Neural progenitor cell (in vitro differentiated cells): ENCODE data around the gene CFAP57. TPM values are rescaled to one million over a fixed set of nuclear protein-coding genes. Genes with fewer than 3 reads are reported as not detected.

ENCODE experiments used
- DNase-seq: peaks from one replicate; pipeline ENCODE4 v3.0.0-alpha.2; 2016; ENCODE audit warnings: low spot score
- H2AFZ ChIP-seq: fragments of 200-600 bp; sonication (generic); replicated peaks from 2 replicates; pipeline ENCODE4 v1.6.1; 2016; ENCODE audit warnings: antibody characterized with exemption
- H3F3A ChIP-seq: fragments of 200-600 bp; sonication (generic); 2 replicates; pipeline ENCODE4 v1.6.1; 2016; ENCODE audit warnings: antibody characterized with exemption, low read depth
- H3K27ac ChIP-seq: fragments of 200-600 bp; sonication (generic); 2 replicates; pipeline ENCODE4 v1.5.1; 2016; ENCODE audit warnings: mild to moderate bottlenecking
- H3K27me3 ChIP-seq: fragments of 200-600 bp; sonication (generic); 2 replicates; pipeline ENCODE4 v1.6.1; 2016; ENCODE audit warnings: mild to moderate bottlenecking, moderate library complexity
- H3K36me3 ChIP-seq: fragments of 200-600 bp; sonication (generic); 2 replicates; pipeline ENCODE4 v1.5.1; 2016
- H3K4me1 ChIP-seq: fragments of 200-600 bp; sonication (generic); 2 replicates; pipeline ENCODE4 v1.6.1; 2016; ENCODE audit warnings: mixed run types
- H3K4me2 ChIP-seq: fragments of 200-600 bp; sonication (generic); 2 replicates; pipeline ENCODE4 v1.6.1; 2016
- H3K4me3 ChIP-seq: fragments of 200-600 bp; sonication (generic); 2 replicates; pipeline ENCODE4 v1.5.1; 2016
- H3K79me2 ChIP-seq: fragments of 200-600 bp; sonication (generic); 2 replicates; pipeline ENCODE4 v1.6.1; 2016; ENCODE audit warnings: low read depth
- H3K9ac ChIP-seq: fragments of 200-600 bp; sonication (generic); 2 replicates; pipeline ENCODE4 v1.6.1; 2016
- H3K9me3 ChIP-seq: fragments of 200-600 bp; sonication (generic); 2 replicates; pipeline ENCODE4 v1.5.1; 2016; ENCODE audit warnings: low read depth
- H4K20me1 ChIP-seq: fragments of 200-600 bp; sonication (generic); 2 replicates; pipeline ENCODE4 v1.6.1; 2016; ENCODE audit warnings: low read depth
- H3K27ac Mint-ChIP-seq: 3 replicates; pipeline ENCODE4 v1.8.0; 2021; ENCODE audit warnings: mixed read lengths
- H3K27me3 Mint-ChIP-seq: 2 replicates; pipeline ENCODE4 v1.8.0; 2022; ENCODE audit warnings: low read depth, mild to moderate bottlenecking, inconsistent platforms, moderate library complexity, mixed read lengths; ENCODE audit not compliant: insufficient read depth
- H3K36me3 Mint-ChIP-seq: 3 replicates; pipeline ENCODE4 v1.8.0; 2021; ENCODE audit warnings: mixed read lengths
- H3K4me1 Mint-ChIP-seq: 3 replicates; pipeline ENCODE4 v1.8.0; 2021; ENCODE audit warnings: mixed read lengths
- H3K4me3 Mint-ChIP-seq: 3 replicates; pipeline ENCODE4 v1.8.0; 2021; ENCODE audit warnings: mild to moderate bottlenecking, moderate library complexity, mixed read lengths
- H3K9me3 Mint-ChIP-seq: 3 replicates; pipeline ENCODE4 v1.8.0; 2020; ENCODE audit warnings: mixed read lengths
- EZH2 ChIP-seq: fragments of 200-600 bp; sonication (generic); IDR thresholded peaks from 2 replicates; pipeline ENCODE4 v1.6.1; 2017; ENCODE audit warnings: antibody characterized with exemption, mild to moderate bottlenecking, moderate library complexity
- EZH2phosphoT487 ChIP-seq: fragments of 200-600 bp; sonication (generic); IDR thresholded peaks from 2 replicates; pipeline ENCODE4 v1.6.1; 2017; ENCODE audit warnings: antibody characterized with exemption
- total RNA-seq: library from RNA; depleted of rRNA; stranded (reverse); fragments of >200 nt; gene quantifications from 2 replicates; pipeline ENCODE4 v1.2.3, GENCODE V29; 2015; ENCODE audit warnings: low replicate concordance
- TF ChIP-seq, protein P1 (sequence below): fragments of 200-600 bp; sonication (generic); IDR thresholded peaks from 2 replicates; pipeline ENCODE4 v1.5.1; 2017; ENCODE audit warnings: antibody characterized with exemption, mild to moderate bottlenecking

The CFAP57 gene
- total RNA-seq, 1 donor from 2014 or later: 0.97 TPM

DNA sequence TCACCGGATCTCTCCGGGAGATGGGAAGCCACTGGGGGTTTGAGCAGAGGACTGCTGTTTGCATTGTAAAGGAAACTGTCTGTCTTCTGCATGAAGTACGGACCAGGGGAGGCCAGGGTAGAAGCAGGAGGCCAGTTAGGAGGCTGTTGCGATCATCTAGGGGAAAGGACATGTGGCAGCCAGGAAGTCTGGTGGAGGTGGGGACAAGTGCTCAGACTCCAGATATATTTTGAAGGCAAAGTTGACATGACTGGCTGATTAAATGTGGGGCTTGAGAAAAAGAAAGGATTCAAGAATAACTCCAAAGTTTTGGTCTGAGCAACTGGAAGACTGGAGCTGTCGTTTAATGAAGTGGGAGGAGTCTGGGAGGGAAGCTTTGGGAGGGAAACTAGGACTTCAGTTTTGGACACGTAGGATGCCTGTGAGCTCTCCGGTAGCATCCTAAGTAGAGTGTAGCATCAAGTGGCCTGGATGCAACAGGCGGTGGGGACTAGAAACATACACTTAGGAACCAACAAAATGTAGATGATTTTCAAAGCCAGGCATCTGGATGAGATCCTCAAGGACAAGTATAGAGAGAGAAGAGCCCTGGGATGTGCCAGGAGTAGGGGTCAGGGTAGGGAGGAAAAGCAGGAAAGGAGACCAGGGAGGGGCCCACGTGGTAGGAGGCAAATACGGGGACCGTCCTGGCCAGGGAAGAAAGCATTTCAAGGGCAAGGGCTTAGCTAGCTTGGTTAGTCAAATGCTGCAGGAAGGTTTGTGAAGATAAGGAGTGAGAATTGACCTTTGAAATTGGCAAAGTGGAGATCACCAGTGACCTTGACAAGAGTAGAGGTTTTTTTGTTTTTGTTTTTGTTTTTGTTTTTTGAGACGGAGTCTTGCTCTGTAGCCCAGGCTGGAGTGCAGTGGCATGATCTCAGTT, 116.9 kb downstream of the CFAP57 start:
- Mint-ChIP-seq H3K4me1 (peaks cover 6% of the 10 kb centered on the region), H3K27me3 (peaks cover 4% of the 10 kb centered on the region), H3K27ac (no peak overlapping the region), H3K4me3 (no peak overlapping the region), H3K36me3 (no peaks in the 10 kb centered on the region), H3K9me3 (no peaks in the 10 kb centered on the region)
- no peak overlapping the region for H3K9ac ChIP-seq
- no peak overlapping the region for H2AFZ ChIP-seq
- H3K27me3 ChIP-seq: no peaks in the 10 kb centered on the region
- no peaks in the 10 kb centered on the region for H3K79me2 ChIP-seq
- peaks cover 14% of the 10 kb centered on the region for H3K4me1 ChIP-seq
- no peaks in the 10 kb centered on the region for H3K36me3 ChIP-seq
- no peak overlapping the region for H3K27ac ChIP-seq
- no peak for DNase-seq
- H3F3A ChIP-seq: no peaks in the 10 kb centered on the region
- TF ChIP-seq EZH2phosphoT487 (no peak), EZH2 (no peak)
- TF ChIP-seq, protein P1, sequence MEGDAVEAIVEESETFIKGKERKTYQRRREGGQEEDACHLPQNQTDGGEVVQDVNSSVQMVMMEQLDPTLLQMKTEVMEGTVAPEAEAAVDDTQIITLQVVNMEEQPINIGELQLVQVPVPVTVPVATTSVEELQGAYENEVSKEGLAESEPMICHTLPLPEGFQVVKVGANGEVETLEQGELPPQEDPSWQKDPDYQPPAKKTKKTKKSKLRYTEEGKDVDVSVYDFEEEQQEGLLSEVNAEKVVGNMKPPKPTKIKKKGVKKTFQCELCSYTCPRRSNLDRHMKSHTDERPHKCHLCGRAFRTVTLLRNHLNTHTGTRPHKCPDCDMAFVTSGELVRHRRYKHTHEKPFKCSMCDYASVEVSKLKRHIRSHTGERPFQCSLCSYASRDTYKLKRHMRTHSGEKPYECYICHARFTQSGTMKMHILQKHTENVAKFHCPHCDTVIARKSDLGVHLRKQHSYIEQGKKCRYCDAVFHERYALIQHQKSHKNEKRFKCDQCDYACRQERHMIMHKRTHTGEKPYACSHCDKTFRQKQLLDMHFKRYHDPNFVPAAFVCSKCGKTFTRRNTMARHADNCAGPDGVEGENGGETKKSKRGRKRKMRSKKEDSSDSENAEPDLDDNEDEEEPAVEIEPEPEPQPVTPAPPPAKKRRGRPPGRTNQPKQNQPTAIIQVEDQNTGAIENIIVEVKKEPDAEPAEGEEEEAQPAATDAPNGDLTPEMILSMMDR: no peak
- no peaks in the 10 kb centered on the region for H3K9me3 ChIP-seq
- no peak overlapping the region for H3K4me2 ChIP-seq
- H3K4me3 ChIP-seq: no peak overlapping the region
- H4K20me1 ChIP-seq: no peaks in the 10 kb centered on the region

DNA sequence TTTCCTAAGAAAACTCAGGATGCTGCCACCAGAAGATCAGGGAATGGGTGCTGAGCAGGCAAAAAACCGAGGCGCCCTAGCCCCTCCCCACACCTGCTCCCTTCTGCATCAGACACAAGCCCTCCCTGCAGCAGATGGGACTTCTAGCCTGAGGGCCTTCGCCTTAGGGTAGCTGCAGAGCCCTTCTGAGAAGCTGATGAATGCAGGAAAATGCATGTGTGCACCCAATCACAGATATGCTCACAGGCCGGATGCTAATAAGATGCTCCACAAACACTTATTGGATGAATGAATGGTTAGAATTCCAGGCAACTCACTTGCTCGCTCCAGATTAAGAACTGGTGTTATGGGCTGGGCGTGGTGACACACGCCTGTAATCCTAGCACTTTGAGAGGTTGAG, 120.1 kb downstream of the CFAP57 start:
- Histone ChIP-seq H3K4me1 (peaks cover 35% of the 10 kb centered on the region), H3K4me2 (no peak overlapping the region), H3F3A (peaks cover 20% of the 10 kb centered on the region), H3K79me2 (no peaks in the 10 kb centered on the region), H3K9me3 (no peaks in the 10 kb centered on the region), H3K27me3 (no peaks in the 10 kb centered on the region), H3K27ac (no peak overlapping the region), H2AFZ (no peak overlapping the region), H3K4me3 (no peak overlapping the region), H4K20me1 (no peaks in the 10 kb centered on the region), H3K36me3 (no peaks in the 10 kb centered on the region), H3K9ac (no peak overlapping the region)
- TF ChIP-seq, protein P1: no peak
- no peak for TF ChIP-seq EZH2phosphoT487
- TF ChIP-seq EZH2: no peak
- Mint-ChIP-seq H3K27me3 (peaks cover 5% of the 10 kb centered on the region), H3K4me3 (no peak overlapping the region), H3K27ac (no peak overlapping the region), H3K4me1 (peaks cover 17% of the 10 kb centered on the region), H3K9me3 (no peaks in the 10 kb centered on the region), H3K36me3 (no peaks in the 10 kb centered on the region)
- no peak for DNase-seq

DNA sequence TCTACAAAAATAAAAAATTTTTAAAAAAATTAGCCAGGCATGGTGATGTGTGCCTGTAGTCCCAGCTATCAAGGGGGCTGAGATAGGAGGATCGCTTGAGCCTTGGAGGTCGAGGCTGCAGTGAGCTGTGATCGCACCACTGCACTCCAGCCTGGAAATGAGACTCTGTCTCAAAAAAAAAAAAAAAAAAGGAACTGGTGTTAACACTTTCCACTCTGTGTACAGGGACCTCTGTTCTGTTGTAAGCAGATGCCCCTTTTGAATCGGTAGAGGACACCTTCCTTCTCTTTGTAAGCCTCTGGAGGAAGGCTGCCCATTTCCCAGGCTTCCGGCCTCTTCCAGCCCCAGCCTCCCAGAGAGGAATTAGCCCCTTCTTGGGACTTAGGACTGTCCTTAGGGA, 120.5 kb downstream of the CFAP57 start:
- H3K27ac Mint-ChIP-seq: no peak overlapping the region
- H3K27ac ChIP-seq: no peak overlapping the region
- H3K36me3 ChIP-seq: no peaks in the 10 kb centered on the region
- no peak overlapping the region for H3K4me2 ChIP-seq
- no peaks in the 10 kb centered on the region for H3K79me2 ChIP-seq
- H3K27me3 Mint-ChIP-seq: peaks cover 5% of the 10 kb centered on the region
- H3F3A ChIP-seq: peaks cover 20% of the 10 kb centered on the region
- H3K4me3 ChIP-seq: no peak overlapping the region
- H3K4me3 Mint-ChIP-seq: no peak overlapping the region
- H3K9ac ChIP-seq: no peak overlapping the region
- no peak for DNase-seq
- H3K36me3 Mint-ChIP-seq: no peaks in the 10 kb centered on the region
- TF ChIP-seq EZH2 (no peak), EZH2phosphoT487 (no peak)
- TF ChIP-seq, protein P1: no peak
- H2AFZ ChIP-seq: no peak overlapping the region
- no peaks in the 10 kb centered on the region for H3K9me3 ChIP-seq
- H3K4me1 ChIP-seq: peaks cover 39% of the 10 kb centered on the region
- H3K9me3 Mint-ChIP-seq: no peaks in the 10 kb centered on the region
- H3K4me1 Mint-ChIP-seq: peaks cover 17% of the 10 kb centered on the region
- H3K27me3 ChIP-seq: no peaks in the 10 kb centered on the region
- no peaks in the 10 kb centered on the region for H4K20me1 ChIP-seq
